ENCODE results near the gene AMBRA1. TPM values are rescaled to one million over a fixed set of nuclear protein-coding genes. Genes with fewer than 3 reads are reported as not detected.

AMBRA1 gene
- total RNA-seq, 4 donors from 2014 or later, result 20.2 to 31.3 (median 25.9) TPM

DNA sequence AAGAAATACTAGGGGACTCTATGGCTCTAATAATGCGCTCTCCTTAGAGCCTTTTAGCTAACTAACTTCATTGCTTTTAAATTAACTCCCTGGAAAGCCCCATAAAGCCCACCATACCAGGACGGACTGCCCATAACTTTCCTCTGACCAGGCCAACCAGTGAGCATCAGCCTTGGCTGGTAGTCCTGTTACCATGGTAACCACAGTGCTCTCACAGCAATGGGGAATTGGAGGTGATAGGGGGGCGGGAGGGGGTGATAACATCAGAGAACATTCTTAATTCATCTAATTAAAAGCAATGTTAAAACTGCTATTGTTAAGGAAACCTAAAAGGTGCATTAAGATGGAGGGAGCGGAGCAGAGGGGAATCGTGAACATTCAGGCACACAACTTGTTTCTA, 175.1 kb downstream of the AMBRA1 start:
- Histone ChIP-seq H3K36me3 (peaks cover 11 to 83% (median 11%) of the 10 kb centered on the region in 3 donors), H3K27ac (no peak overlapping the region), H3K4me3 (no peak overlapping the region), H3K9me3 (no peaks in the 10 kb centered on the region), H3K27me3 (no peaks in the 10 kb centered on the region), H3K4me1 (no peaks in the 10 kb centered on the region)
- intact Hi-C loops (cut with DNase I), result no loop called here
- 87 to 91% methylated on average over 4 to 5 of the region's 5 CpGs for WGBS, 2 donors
- TF ChIP-seq, protein P1, sequence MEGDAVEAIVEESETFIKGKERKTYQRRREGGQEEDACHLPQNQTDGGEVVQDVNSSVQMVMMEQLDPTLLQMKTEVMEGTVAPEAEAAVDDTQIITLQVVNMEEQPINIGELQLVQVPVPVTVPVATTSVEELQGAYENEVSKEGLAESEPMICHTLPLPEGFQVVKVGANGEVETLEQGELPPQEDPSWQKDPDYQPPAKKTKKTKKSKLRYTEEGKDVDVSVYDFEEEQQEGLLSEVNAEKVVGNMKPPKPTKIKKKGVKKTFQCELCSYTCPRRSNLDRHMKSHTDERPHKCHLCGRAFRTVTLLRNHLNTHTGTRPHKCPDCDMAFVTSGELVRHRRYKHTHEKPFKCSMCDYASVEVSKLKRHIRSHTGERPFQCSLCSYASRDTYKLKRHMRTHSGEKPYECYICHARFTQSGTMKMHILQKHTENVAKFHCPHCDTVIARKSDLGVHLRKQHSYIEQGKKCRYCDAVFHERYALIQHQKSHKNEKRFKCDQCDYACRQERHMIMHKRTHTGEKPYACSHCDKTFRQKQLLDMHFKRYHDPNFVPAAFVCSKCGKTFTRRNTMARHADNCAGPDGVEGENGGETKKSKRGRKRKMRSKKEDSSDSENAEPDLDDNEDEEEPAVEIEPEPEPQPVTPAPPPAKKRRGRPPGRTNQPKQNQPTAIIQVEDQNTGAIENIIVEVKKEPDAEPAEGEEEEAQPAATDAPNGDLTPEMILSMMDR (IDR thresholded peaks at IDR 0.05), result no peak
- no peak for TF ChIP-seq POLR2A (IDR thresholded peaks at IDR 0.05)
- no peak for DNase-seq

DNA sequence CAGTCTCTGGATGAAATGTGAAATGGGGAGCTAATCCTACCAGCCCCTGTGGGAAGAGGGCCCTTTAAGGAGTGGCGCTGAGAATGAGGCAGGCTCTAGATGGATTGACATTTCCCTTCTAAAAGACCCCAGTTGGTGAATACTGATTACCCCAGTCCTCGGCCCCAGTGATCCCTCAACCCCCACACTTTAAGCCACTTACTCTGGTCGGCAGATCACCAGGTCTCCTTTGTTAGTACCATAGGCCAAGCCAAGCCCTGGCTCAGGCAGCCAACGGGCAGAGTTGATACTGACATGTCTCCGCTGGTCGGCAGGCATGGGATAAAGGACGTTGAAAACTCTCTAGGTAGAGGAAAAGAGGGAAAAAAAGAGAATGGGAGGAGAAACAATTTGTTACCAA, 176.1 kb downstream of the AMBRA1 start:
- 80 to 82% methylated on average over 7 of the region's 7 CpGs for WGBS, 2 donors

DNA sequence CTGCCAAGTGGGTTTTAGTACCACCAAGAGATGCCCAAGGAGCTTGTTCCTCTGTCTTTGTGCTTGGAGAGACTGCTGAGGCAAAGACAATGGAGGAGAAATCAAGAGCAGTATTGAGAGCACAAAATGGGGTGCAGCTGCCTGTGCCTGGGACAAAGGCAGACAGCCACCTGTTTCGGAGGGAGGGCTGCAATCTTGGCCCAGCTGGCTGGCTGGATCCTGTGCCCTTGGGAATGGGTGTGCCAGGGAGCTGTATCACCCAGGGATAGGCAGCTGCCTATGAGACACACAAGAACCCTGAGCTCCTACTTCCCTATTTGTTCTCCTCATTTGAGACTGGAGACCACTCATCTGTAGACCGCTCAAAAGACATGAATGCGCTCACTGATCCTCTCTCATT, 178.9 kb downstream of the AMBRA1 start:
- H3K27me3 ChIP-seq, result no peaks in the 10 kb centered on the region
- no peaks in the 10 kb centered on the region for H3K9me3 ChIP-seq
- H3K4me1 ChIP-seq, result no peaks in the 10 kb centered on the region
- intact Hi-C loops (cut with DNase I), result no loop called here
- WGBS, 2 donors, result 57 to 64% methylated on average over 3 of the region's 3 CpGs
- DNase-seq, result no peak
- H3K36me3 ChIP-seq, result peaks cover 13 to 91% (median 18%) of the 10 kb centered on the region in 3 donors
- no peak for TF ChIP-seq POLR2A (IDR thresholded peaks at IDR 0.05)
- TF ChIP-seq, protein P1 (IDR thresholded peaks at IDR 0.05), result no peak
- no peak overlapping the region for H3K27ac ChIP-seq
- H3K4me3 ChIP-seq, result no peak overlapping the region

More for the DNA sequence above, 176.1 kb downstream of the AMBRA1 start:
- Histone ChIP-seq H3K4me3 (no peak overlapping the region), H3K27me3 (no peaks in the 10 kb centered on the region), H3K36me3 (peaks cover 11 to 89% (median 13%) of the 10 kb centered on the region in 3 donors), H3K9me3 (no peaks in the 10 kb centered on the region), H3K27ac (no peak overlapping the region), H3K4me1 (no peaks in the 10 kb centered on the region)
- intact Hi-C loops (cut with DNase I), result no loop called here
- TF ChIP-seq, protein P1 (IDR thresholded peaks at IDR 0.05), result no peak
- no peak for TF ChIP-seq POLR2A (IDR thresholded peaks at IDR 0.05)
- no peak for DNase-seq

DNA sequence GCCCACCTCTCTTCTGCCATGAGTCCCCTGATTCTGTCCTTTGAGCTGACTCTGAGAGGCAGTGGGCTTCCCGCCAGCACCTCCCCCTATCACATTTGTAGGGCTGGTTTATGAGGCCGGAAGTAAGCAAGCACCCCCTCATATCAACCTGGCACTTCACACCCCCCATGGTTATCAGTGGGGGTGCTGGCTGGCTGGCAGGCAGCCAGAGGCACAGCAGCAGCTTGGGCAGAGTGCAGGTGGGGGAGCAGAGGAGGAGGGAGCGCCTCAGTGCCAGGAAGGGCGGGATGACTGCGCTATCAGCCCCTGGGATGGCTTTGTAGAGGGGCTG, 179.4 kb downstream of the AMBRA1 start:
- TF ChIP-seq POLR2A (IDR thresholded peaks at IDR 0.05), result no peak
- TF ChIP-seq, protein P1 (IDR thresholded peaks at IDR 0.05), result no peak
- no peak for DNase-seq
- no peak overlapping the region for H3K27ac ChIP-seq
- no peaks in the 10 kb centered on the region for H3K27me3 ChIP-seq
- 95 to 100% methylated on average over 3 of the region's 5 CpGs for WGBS, 2 donors
- intact Hi-C loops (cut with DNase I), result no loop called here
- peaks cover 13 to 91% (median 22%) of the 10 kb centered on the region in 3 donors for H3K36me3 ChIP-seq
- H3K4me1 ChIP-seq, result no peaks in the 10 kb centered on the region
- H3K4me3 ChIP-seq, result no peak overlapping the region
- no peaks in the 10 kb centered on the region for H3K9me3 ChIP-seq

DNA sequence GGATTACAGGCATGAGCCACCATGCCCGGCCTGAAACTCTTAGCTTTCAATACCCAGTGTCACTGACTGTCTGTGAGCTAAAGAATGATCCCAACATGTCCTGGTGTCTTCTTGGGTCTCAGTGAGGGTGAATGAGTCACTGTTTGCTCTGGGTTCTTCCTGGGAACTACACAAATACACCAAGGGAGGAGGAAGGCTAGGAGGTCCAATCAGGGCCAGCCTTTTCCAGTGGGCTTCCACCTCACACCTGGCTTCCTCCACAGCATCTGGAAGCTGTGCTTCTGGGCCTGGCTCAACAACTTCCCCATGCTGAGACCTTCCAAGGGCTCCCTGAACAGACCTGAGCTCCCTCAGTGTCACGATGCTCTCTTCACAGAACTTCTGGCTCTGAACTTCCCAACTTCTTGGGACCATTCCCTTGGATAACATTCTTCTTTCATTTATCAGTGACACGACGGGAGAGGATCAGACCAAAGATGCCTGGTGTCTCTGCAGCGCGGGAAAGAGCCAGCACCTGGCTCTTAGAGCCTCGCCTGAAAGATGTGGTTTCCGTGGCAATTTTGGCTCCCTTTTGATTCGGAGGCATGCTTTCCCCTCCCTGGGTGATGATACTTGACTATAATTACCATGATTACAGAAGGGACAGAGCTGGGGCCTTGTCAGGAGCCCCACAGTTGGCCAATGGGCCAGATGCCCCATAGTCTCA, 179.9 kb downstream of the AMBRA1 start:
- intact Hi-C loops (cut with DNase I), result no loop called here
- Histone ChIP-seq H3K36me3 (peaks cover 13 to 95% (median 26%) of the 10 kb centered on the region in 3 donors), H3K27me3 (no peaks in the 10 kb centered on the region), H3K4me3 (no peak overlapping the region), H3K27ac (no peak overlapping the region), H3K9me3 (no peaks in the 10 kb centered on the region), H3K4me1 (no peaks in the 10 kb centered on the region)
- no peak for DNase-seq
- TF ChIP-seq, protein P1 (IDR thresholded peaks at IDR 0.05), result no peak
- TF ChIP-seq POLR2A (IDR thresholded peaks at IDR 0.05), result no peak
- 90 to 98% methylated on average over 7 to 8 of the region's 9 CpGs for WGBS, 2 donors
